ENCODE data around the gene KIF12. TPM values are rescaled to one million over a fixed set of nuclear protein-coding genes. Genes with fewer than 3 reads are reported as not detected.
A peak's percentile ranks its signal among the peaks of the same experiment; 100 is the strongest.

Gene KIF12
- polyA plus RNA-seq (2013, experiment 1 of 2) = 1.00 TPM
- 0.71 TPM for polyA plus RNA-seq (2013, experiment 2 of 2)

GRCh38 chr9:114098936-114099668 is at the start of gene KIF12:
Gene KIF12, minus strand, starts transcription at chr9:114099292. Its CDS starts 16 bp downstream, at chr9:114099276.
- 43 to 44% methylated on average over 22 to 28 of the region's 32 CpGs for WGBS, 2 experiments (ENCODE audit: insufficient coverage in 2 of 2)

DNA sequence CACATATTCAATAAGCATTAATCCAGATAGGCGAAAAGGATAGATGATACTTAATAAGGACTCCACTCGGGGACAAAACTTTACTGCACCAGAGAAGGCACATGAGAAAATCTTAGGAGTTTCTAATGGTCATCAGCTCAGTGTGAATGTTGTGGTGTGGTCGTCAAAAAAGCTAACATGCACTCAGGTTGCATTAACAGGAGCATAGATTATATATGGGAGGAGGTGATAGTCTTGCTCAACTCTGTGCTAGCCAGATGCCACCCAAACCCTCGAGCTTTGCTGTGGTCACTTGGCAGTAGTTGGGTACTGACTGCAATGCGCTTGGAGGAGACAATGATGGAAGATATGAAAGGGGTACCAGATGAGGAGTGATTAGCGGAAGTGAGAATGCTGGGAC is 47.6 kb upstream of the KIF12 start:
- peaks cover 7% of the 10 kb centered on the region for H3K4me1 ChIP-seq (ENCODE audit: control insufficient read depth, insufficient read depth, low read length, poor library complexity, severe bottlenecking)
- no peaks in the 10 kb centered on the region for H3K36me3 ChIP-seq (ENCODE audit: control insufficient read depth, insufficient read depth, low read length)
- H3K9me3 ChIP-seq (ENCODE audit: control insufficient read depth, low read length) = no peaks in the 10 kb centered on the region
- no peak overlapping the region for H3K27ac ChIP-seq (ENCODE audit: low read depth, low read length, severe bottlenecking)
- WGBS, 2 experiments (ENCODE audit: insufficient coverage in 2 of 2) = 89 to 96% methylated on average over 5 to 6 of the region's 6 CpGs
- H3K4me3 ChIP-seq (ENCODE audit: extremely low read depth, insufficient read depth, low read length, poor library complexity, severe bottlenecking) = no peak overlapping the region

More at GRCh38 chr9:114098936-114099668, at the start of gene KIF12:
- Histone ChIP-seq H3K27ac (ENCODE audit: low read depth, low read length, severe bottlenecking) (no peak within 1 kb of the TSS), H3K9me3 (ENCODE audit: control insufficient read depth, low read length) (peaks cover 9% of the 10 kb centered on the region), H3K4me1 (ENCODE audit: control insufficient read depth, insufficient read depth, low read length, poor library complexity, severe bottlenecking) (no peaks in the 10 kb centered on the region), H3K36me3 (ENCODE audit: control insufficient read depth, insufficient read depth, low read length) (no peaks in the 10 kb centered on the region), H3K4me3 (ENCODE audit: extremely low read depth, insufficient read depth, low read length, poor library complexity, severe bottlenecking) (peak within 1 kb of the TSS; percentile 38)

DNA sequence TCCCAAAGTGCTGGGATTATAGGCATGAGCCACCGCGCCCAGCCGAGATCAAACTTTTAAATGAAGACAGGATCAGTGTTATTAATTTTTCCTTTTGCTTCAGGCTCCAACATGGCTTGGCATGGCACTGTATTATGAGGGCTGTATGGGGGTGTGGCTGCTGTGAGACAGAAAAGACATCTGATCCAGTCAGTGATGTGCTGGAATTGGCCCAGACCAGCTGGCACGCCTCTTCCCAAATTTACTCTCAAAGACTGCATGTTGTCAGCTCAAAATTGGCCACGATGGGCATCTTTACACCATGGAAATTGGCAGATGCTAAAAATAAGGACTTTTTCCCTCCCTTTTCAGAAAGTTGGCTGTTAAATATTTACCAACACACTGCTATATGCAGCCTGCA is 44.1 kb upstream of the KIF12 start:
- WGBS, 2 experiments (ENCODE audit: insufficient coverage in 2 of 2) = 98 to 100% methylated on average over 3 to 4 of the region's 5 CpGs
- no peak overlapping the region for H3K27ac ChIP-seq (ENCODE audit: low read depth, low read length, severe bottlenecking)
- H3K36me3 ChIP-seq (ENCODE audit: control insufficient read depth, insufficient read depth, low read length) = no peaks in the 10 kb centered on the region
- H3K4me1 ChIP-seq (ENCODE audit: control insufficient read depth, insufficient read depth, low read length, poor library complexity, severe bottlenecking) = peaks cover 3% of the 10 kb centered on the region
- no peak overlapping the region for H3K4me3 ChIP-seq (ENCODE audit: extremely low read depth, insufficient read depth, low read length, poor library complexity, severe bottlenecking)
- no peaks in the 10 kb centered on the region for H3K9me3 ChIP-seq (ENCODE audit: control insufficient read depth, low read length)

- no peaks in the 10 kb centered on the region for H3K36me3 ChIP-seq (ENCODE audit: control insufficient read depth, insufficient read depth, low read length)
- 83 to 94% methylated on average over 6 to 7 of the region's 7 CpGs for WGBS, 2 experiments (ENCODE audit: insufficient coverage in 2 of 2)
Observed at GRCh38 chr9:114141553-114142402, 42.7 kb upstream of the KIF12 start.

DNA sequence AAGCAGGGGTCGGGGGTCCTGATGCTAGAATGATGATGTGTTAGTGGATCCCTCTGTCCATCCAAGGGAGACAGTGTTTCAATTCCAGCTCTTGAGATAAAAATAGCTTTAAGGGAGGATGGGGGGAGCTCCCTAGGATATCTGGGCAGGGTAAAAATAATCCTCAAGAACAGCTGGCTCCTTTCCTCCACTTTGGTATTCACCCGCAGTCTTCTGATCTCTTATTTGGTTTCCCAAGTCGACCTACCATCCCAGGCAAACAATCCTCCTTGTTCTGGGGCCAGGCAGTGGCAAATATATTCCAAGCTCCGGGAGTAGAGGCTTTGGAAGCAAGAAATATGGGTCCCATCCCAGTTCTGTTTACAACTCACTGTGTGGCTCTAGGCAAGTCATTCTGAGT is 41.8 kb upstream of the KIF12 start:
- Histone ChIP-seq H3K4me1 (ENCODE audit: control insufficient read depth, insufficient read depth, low read length, poor library complexity, severe bottlenecking) (peaks cover 3% of the 10 kb centered on the region), H3K4me3 (ENCODE audit: extremely low read depth, insufficient read depth, low read length, poor library complexity, severe bottlenecking) (no peak overlapping the region), H3K9me3 (ENCODE audit: control insufficient read depth, low read length) (no peaks in the 10 kb centered on the region), H3K27ac (ENCODE audit: low read depth, low read length, severe bottlenecking) (no peak overlapping the region), H3K36me3 (ENCODE audit: control insufficient read depth, insufficient read depth, low read length) (no peaks in the 10 kb centered on the region)
- 82 to 100% methylated on average over 1 to 4 of the region's 4 CpGs for whole genome bisulfite sequencing, 2 experiments (ENCODE audit: insufficient coverage in 2 of 2)

More at GRCh38 chr9:114141553-114142402, 42.7 kb upstream of the KIF12 start:
- no peaks in the 10 kb centered on the region for H3K9me3 ChIP-seq (ENCODE audit: control insufficient read depth, low read length)
- H3K4me3 ChIP-seq (ENCODE audit: extremely low read depth, insufficient read depth, low read length, poor library complexity, severe bottlenecking) = no peak overlapping the region
- peaks cover 3% of the 10 kb centered on the region for H3K4me1 ChIP-seq (ENCODE audit: control insufficient read depth, insufficient read depth, low read length, poor library complexity, severe bottlenecking)
- no peak overlapping the region for H3K27ac ChIP-seq (ENCODE audit: low read depth, low read length, severe bottlenecking)

GRCh38 chr9:114140401-114140800 is 41.3 kb upstream of the KIF12 start:
- H3K9me3 ChIP-seq (ENCODE audit: control insufficient read depth, low read length) = no peaks in the 10 kb centered on the region
- WGBS, 2 experiments (ENCODE audit: insufficient coverage in 2 of 2) = 100% methylated on average over 1 of the region's 2 CpGs
- H3K4me3 ChIP-seq (ENCODE audit: extremely low read depth, insufficient read depth, low read length, poor library complexity, severe bottlenecking) = no peak overlapping the region
- H3K36me3 ChIP-seq (ENCODE audit: control insufficient read depth, insufficient read depth, low read length) = no peaks in the 10 kb centered on the region
- H3K27ac ChIP-seq (ENCODE audit: low read depth, low read length, severe bottlenecking) = no peak overlapping the region
- peaks cover 3% of the 10 kb centered on the region for H3K4me1 ChIP-seq (ENCODE audit: control insufficient read depth, insufficient read depth, low read length, poor library complexity, severe bottlenecking)

DNA sequence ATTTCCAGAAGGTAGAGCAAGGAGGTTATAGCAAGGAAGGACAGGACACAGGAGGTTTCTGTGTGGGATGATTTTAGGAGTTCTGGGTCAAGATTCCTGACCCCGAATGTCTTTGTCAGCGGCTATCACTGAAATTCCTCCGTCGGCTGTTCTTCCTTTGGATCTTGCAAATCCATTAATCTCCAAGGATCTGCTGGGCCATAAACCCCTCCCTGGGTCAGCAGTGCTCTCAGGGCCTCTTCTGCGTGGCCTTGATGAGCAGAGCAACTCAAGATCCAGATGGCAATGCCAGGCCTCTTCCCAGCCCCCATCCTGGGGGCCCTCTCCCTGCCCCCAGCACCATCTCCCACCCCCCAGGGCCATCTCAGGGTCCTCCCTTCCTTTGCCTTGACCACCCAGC is 40.0 kb upstream of the KIF12 start:
- no peak overlapping the region for H3K4me3 ChIP-seq (ENCODE audit: extremely low read depth, insufficient read depth, low read length, poor library complexity, severe bottlenecking)
- peaks cover 3% of the 10 kb centered on the region for H3K4me1 ChIP-seq (ENCODE audit: control insufficient read depth, insufficient read depth, low read length, poor library complexity, severe bottlenecking)
- no peaks in the 10 kb centered on the region for H3K36me3 ChIP-seq (ENCODE audit: control insufficient read depth, insufficient read depth, low read length)
- no peak overlapping the region for H3K27ac ChIP-seq (ENCODE audit: low read depth, low read length, severe bottlenecking)
- H3K9me3 ChIP-seq (ENCODE audit: control insufficient read depth, low read length) = no peaks in the 10 kb centered on the region
- 89 to 94% methylated on average over 4 to 5 of the region's 5 CpGs for WGBS, 2 experiments (ENCODE audit: insufficient coverage in 2 of 2)

- H3K27ac ChIP-seq (ENCODE audit: low read depth, low read length, severe bottlenecking) = no peak overlapping the region
- no peaks in the 10 kb centered on the region for H3K9me3 ChIP-seq (ENCODE audit: control insufficient read depth, low read length)
- peaks cover 3% of the 10 kb centered on the region for H3K4me1 ChIP-seq (ENCODE audit: control insufficient read depth, insufficient read depth, low read length, poor library complexity, severe bottlenecking)
- 87 to 90% methylated on average over 8 of the region's 8 CpGs for WGBS, 2 experiments (ENCODE audit: insufficient coverage in 2 of 2)
- H3K4me3 ChIP-seq (ENCODE audit: extremely low read depth, insufficient read depth, low read length, poor library complexity, severe bottlenecking) = no peak overlapping the region
- no peaks in the 10 kb centered on the region for H3K36me3 ChIP-seq (ENCODE audit: control insufficient read depth, insufficient read depth, low read length)
Observed at GRCh38 chr9:114138552-114138971, 39.5 kb upstream of the KIF12 start.

- Histone ChIP-seq H3K4me1 (ENCODE audit: control insufficient read depth, insufficient read depth, low read length, poor library complexity, severe bottlenecking) (peaks cover 3% of the 10 kb centered on the region), H3K9me3 (ENCODE audit: control insufficient read depth, low read length) (no peaks in the 10 kb centered on the region), H3K27ac (ENCODE audit: low read depth, low read length, severe bottlenecking) (no peak overlapping the region), H3K36me3 (ENCODE audit: control insufficient read depth, insufficient read depth, low read length) (no peaks in the 10 kb centered on the region), H3K4me3 (ENCODE audit: extremely low read depth, insufficient read depth, low read length, poor library complexity, severe bottlenecking) (no peak overlapping the region)
- 82% methylated on average over 3 to 5 of the region's 6 CpGs for WGBS, 2 experiments (ENCODE audit: insufficient coverage in 2 of 2)
Observed at GRCh38 chr9:114137831-114138230, 38.7 kb upstream of the KIF12 start.

DNA sequence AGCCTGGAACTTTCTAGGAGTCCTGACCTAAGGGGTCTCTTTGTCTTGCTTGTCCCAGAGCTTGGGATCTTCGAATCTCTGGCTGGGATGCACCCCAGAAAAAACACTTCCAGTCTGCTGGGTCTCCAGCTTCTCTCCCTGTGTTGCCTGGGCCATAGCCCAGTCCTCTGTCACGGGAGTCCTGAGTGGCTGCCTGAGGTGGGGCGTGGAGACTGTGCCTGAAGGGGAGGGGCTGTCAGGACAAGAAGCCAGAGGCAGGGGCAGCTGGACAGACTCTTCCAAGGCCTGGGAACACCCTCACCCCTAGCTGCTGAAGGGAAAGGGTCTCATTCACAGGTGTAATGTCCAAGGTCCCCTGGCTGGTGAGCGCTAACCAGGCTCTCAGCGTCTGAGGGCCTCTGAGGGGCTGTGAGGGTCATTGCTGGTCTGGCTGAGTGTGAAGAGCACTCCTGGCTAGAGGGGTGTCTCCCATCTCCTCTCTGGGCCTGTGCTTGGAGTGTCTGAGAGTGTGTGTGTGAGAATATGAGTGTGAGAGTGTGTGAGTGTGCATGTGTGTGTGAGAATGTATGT is 35.8 kb upstream of the KIF12 start:
- no peaks in the 10 kb centered on the region for H3K9me3 ChIP-seq (ENCODE audit: control insufficient read depth, low read length)
- no peak overlapping the region for H3K27ac ChIP-seq (ENCODE audit: low read depth, low read length, severe bottlenecking)
- H3K4me1 ChIP-seq (ENCODE audit: control insufficient read depth, insufficient read depth, low read length, poor library complexity, severe bottlenecking) = no peaks in the 10 kb centered on the region
- no peaks in the 10 kb centered on the region for H3K36me3 ChIP-seq (ENCODE audit: control insufficient read depth, insufficient read depth, low read length)
- H3K4me3 ChIP-seq (ENCODE audit: extremely low read depth, insufficient read depth, low read length, poor library complexity, severe bottlenecking) = no peak overlapping the region
- WGBS, 2 experiments (ENCODE audit: insufficient coverage in 2 of 2) = 81 to 92% methylated on average over 4 of the region's 5 CpGs

Measured in mesodermal cell (in vitro differentiated cells).